Gastroesophageal sphincter (tissue), 3 donors: Measurements from ENCODE around the gene CRYBG3.

Source experiments
- CTCF ChIP-seq, 4 experiments: fragments of 200-600 bp in 2 of 4; fragments of 450-650 bp in 2 of 4; sonication (generic) in 1 of 4; IDR thresholded peaks; one replicate each; pipeline ENCODE4 v1.5.1; 2017 to 2019; ENCODE audit warnings: antibody characterized with exemption in 4 of 4, mild to moderate bottlenecking in 2 of 4, moderate library complexity in 2 of 4
- EP300 ChIP-seq: sonication (generic); formaldehyde crosslinking; IDR thresholded peaks from one replicate; pipeline ENCODE4 v1.6.1; 2017; ENCODE audit warnings: antibody characterized with exemption, mild to moderate bottlenecking
- POLR2A ChIP-seq, 2 donors: fragments of 450-650 bp; IDR thresholded peaks; one replicate each; pipeline ENCODE4 v1.6.1; 2017; ENCODE audit warnings: antibody characterized with exemption in 2 of 2, mild to moderate bottlenecking in 2 of 2, moderate library complexity in 1 of 2
- POLR2AphosphoS5 ChIP-seq: sonication (generic); formaldehyde crosslinking; IDR thresholded peaks from one replicate; pipeline ENCODE4 v1.6.1; 2017; ENCODE audit warnings: antibody characterized with exemption

DNA sequence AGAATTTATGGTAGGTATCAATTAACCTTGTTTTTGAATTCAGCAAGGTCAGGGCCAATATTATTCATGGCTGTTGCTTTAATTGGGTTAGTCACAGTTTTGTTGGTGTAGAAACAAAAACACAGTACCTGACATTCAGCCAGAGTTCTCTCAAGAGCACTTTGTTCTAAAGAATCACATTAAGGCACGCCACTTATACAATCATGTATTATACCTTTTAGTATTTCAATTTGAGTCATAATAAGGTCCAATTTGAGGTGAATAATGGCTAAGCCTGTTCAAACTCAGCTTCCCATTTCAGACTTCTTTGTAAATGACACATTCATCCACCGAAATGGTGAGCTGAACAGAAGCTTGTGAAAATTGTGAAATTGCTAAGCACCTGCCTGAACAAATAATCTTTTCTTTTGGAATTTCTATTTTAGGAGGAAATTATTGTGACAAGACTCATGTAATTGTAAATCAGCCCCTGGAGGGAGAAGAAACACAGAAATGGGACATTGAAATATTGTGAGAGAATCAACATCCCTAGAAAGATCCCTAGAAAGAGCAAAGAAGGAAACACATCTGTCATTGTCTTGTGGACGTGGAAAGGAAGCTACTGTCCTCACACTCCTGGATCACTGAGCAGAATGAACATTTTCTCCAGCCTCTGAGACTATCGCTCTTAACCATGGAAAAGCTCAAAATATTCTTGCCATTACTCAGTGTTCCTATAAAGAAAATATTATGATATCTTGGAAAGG is 121.2 kb downstream of the CRYBG3 start:
- TF ChIP-seq CTCF (IDR thresholded peaks at IDR 0.05) (no peak), POLR2A (IDR thresholded peaks at IDR 0.05) (no peak), EP300 (no peak), POLR2AphosphoS5 (no peak)
